Epidermal melanocyte (primary cell): ENCODE measurements around the gene RPS6KA5.
"Not testable (repeated sequence)": the region's sequence is repeated elsewhere in the genome, so short reads cannot be mapped to it uniquely, and the experiment has no call there.

Source experiments
- DNase-seq: peaks from one replicate; pipeline ENCODE4 v3.0.0; 2011; ENCODE audit warnings: low spot score; ENCODE audit not compliant: insufficient read length

RPS6KA5 gene

GRCh38 chr14:90940318-90940962 lies 120.0 kb downstream of the RPS6KA5 start:
- DNase-seq: no peak

- DNase-seq: not testable (repeated sequence)
These were observed 121.1 kb downstream of the RPS6KA5 start for GRCh38 chr14:90939252-90939795.

GRCh38 chr14:90938615-90939014 lies 121.8 kb downstream of the RPS6KA5 start:
- DNase-seq: no peak

GRCh38 chr14:90936757-90937440 lies 123.5 kb downstream of the RPS6KA5 start:
- no peak for DNase-seq

- DNase-seq: no peak
These were observed 135.7 kb downstream of the RPS6KA5 start for GRCh38 chr14:90924621-90925340.

- no peak for DNase-seq
These were observed 138.3 kb downstream of the RPS6KA5 start for GRCh38 chr14:90922141-90922540.

GRCh38 chr14:90911121-90911520 lies 149.3 kb downstream of the RPS6KA5 start:
- DNase-seq: no peak

- no peak for DNase-seq
These were observed 153.3 kb downstream of the RPS6KA5 start for GRCh38 chr14:90907178-90907577.

GRCh38 chr14:90905531-90905930 lies 154.9 kb downstream of the RPS6KA5 start:
- no peak for DNase-seq

- DNase-seq: peak; percentile 40
These were observed 157.3 kb downstream of the RPS6KA5 start for GRCh38 chr14:90903101-90903500.

- DNase-seq: no peak
These were observed 159.9 kb downstream of the RPS6KA5 start for GRCh38 chr14:90900476-90901083.

GRCh38 chr14:90897022-90897421 lies 163.4 kb downstream of the RPS6KA5 start:
- DNase-seq: no peak

- DNase-seq: no peak
These were observed 166.2 kb downstream of the RPS6KA5 start for GRCh38 chr14:90894241-90894640.

GRCh38 chr14:90893510-90893909 lies 166.9 kb downstream of the RPS6KA5 start:
- no peak for DNase-seq

- DNase-seq: no peak
These were observed 167.5 kb downstream of the RPS6KA5 start for GRCh38 chr14:90892970-90893369.

- DNase-seq: no peak
These were observed 169.1 kb downstream of the RPS6KA5 start for GRCh38 chr14:90891326-90891725.

GRCh38 chr14:90890322-90891020 lies 170.0 kb downstream of the RPS6KA5 start:
- no peak for DNase-seq

- no peak for DNase-seq
These were observed 174.1 kb downstream of the RPS6KA5 start for GRCh38 chr14:90886297-90886815.

- no peak for DNase-seq
These were observed 176.7 kb downstream of the RPS6KA5 start for GRCh38 chr14:90883782-90884181.

- DNase-seq: no peak
These were observed 177.2 kb downstream of the RPS6KA5 start for GRCh38 chr14:90883197-90883596.

- DNase-seq: no peak
These were observed 180.2 kb downstream of the RPS6KA5 start for GRCh38 chr14:90880282-90880681.
